ENCODE data around the gene CLMN. TPM values are rescaled to one million over a fixed set of nuclear protein-coding genes. Genes with fewer than 3 reads are reported as not detected.

CLMN gene
- total RNA-seq, 1 donor from 2014 or later, result 117 TPM

DNA sequence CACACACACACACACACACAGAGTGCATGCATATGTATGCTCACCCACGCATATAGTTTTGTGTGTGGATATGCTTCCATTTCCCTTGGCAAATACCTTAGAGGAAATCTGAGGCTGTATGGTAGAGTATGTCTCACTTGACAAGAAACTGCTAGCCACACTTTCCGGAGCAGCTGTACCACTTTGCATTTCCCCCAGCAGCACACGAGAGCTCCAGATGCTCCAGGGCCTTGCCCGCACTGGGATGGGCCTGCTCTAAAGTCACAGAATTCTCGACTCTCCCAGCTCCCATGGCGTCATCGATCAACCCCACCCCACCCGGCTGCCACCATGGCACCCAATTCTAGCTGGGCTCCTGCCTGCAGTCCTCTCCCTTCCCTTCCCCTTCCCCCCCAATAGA lies 21.9 kb downstream of the CLMN start:
- no peaks in the 10 kb centered on the region for H3K27me3 Mint-ChIP-seq (ENCODE audit: low read depth)
- no peak overlapping the region for H3K27ac Mint-ChIP-seq
- H3K9me3 Mint-ChIP-seq, result peaks cover 15% of the 10 kb centered on the region
- H3K36me3 Mint-ChIP-seq, result peaks cover 34% of the 10 kb centered on the region
- no peak overlapping the region for H3K4me3 Mint-ChIP-seq
- no peak for DNase-seq (ENCODE audit: low spot score in 2 of 2, unreplicated experiment in 2 of 2)
- H3K4me1 Mint-ChIP-seq, result peaks cover 10% of the 10 kb centered on the region
- TF ChIP-seq, protein P1, sequence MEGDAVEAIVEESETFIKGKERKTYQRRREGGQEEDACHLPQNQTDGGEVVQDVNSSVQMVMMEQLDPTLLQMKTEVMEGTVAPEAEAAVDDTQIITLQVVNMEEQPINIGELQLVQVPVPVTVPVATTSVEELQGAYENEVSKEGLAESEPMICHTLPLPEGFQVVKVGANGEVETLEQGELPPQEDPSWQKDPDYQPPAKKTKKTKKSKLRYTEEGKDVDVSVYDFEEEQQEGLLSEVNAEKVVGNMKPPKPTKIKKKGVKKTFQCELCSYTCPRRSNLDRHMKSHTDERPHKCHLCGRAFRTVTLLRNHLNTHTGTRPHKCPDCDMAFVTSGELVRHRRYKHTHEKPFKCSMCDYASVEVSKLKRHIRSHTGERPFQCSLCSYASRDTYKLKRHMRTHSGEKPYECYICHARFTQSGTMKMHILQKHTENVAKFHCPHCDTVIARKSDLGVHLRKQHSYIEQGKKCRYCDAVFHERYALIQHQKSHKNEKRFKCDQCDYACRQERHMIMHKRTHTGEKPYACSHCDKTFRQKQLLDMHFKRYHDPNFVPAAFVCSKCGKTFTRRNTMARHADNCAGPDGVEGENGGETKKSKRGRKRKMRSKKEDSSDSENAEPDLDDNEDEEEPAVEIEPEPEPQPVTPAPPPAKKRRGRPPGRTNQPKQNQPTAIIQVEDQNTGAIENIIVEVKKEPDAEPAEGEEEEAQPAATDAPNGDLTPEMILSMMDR (IDR thresholded peaks at IDR 0.05; ENCODE audit: unreplicated experiment), result no peak

- Mint-ChIP-seq H3K4me1 (peaks cover 8% of the 10 kb centered on the region), H3K27me3 (ENCODE audit: low read depth) (no peaks in the 10 kb centered on the region), H3K27ac (peak overlapping the region; percentile 37), H3K9me3 (peaks cover 15% of the 10 kb centered on the region), H3K4me3 (no peak overlapping the region), H3K36me3 (peaks cover 34% of the 10 kb centered on the region)
- TF ChIP-seq, protein P1 (IDR thresholded peaks at IDR 0.05; ENCODE audit: unreplicated experiment), result no peak
- DNase-seq (ENCODE audit: low spot score in 2 of 2, unreplicated experiment in 2 of 2), result no peak
Measured at GRCh38 chr14:95296966-95297365, 22.7 kb downstream of the CLMN start.

DNA sequence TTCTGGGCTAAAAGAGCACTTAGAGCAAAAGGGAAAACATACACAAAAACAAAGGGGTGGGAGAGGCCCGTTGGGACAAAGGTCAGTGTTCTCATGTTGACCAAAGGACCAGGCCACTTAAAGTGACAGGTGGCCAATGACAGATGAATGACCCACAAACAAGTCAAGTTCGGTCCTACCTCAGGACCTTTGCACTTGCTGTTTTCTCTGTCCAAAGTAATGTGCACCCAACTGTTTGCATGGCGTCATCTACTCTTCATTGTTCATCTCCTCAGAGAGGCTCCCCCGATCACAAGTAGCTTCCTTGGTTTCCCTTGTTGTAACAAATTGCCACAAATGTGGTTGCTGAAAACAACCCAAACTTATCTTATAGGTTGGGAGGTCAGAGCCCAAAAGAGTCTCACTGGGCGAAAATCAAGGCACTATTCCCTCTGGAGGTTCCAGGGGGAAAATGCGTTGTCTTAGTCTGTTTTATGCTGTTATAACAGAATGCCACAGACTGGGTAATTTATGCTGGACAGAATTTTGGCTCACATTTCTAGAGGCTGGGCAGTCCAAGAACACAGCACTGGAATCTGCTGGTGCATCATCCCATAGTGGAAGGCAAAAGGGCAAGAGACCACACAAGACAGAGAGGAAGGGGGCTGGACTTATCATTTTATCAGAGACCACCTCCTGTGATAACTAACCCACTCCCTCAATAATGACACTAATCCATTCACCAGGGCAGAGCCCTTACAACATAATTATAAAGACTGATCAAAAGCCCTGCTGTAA lies 23.9 kb downstream of the CLMN start:
- no peak overlapping the region for H3K4me3 Mint-ChIP-seq
- no peak for DNase-seq (ENCODE audit: low spot score in 2 of 2, unreplicated experiment in 2 of 2)
- TF ChIP-seq, protein P1 (IDR thresholded peaks at IDR 0.05; ENCODE audit: unreplicated experiment), result no peak
- H3K9me3 Mint-ChIP-seq, result peaks cover 15% of the 10 kb centered on the region
- peaks cover 11% of the 10 kb centered on the region for H3K4me1 Mint-ChIP-seq
- peaks cover 34% of the 10 kb centered on the region for H3K36me3 Mint-ChIP-seq
- peak overlapping the region; percentile 18 for H3K27ac Mint-ChIP-seq
- no peaks in the 10 kb centered on the region for H3K27me3 Mint-ChIP-seq (ENCODE audit: low read depth)

- TF ChIP-seq, protein P1 (IDR thresholded peaks at IDR 0.05; ENCODE audit: unreplicated experiment), result no peak
- no peak for DNase-seq (ENCODE audit: low spot score in 2 of 2, unreplicated experiment in 2 of 2)
- H3K4me1 Mint-ChIP-seq, result peaks cover 9% of the 10 kb centered on the region
- H3K27ac Mint-ChIP-seq, result peak overlapping the region; percentile 61
- no peak overlapping the region for H3K4me3 Mint-ChIP-seq
- peaks cover 15% of the 10 kb centered on the region for H3K9me3 Mint-ChIP-seq
- peaks cover 34% of the 10 kb centered on the region for H3K36me3 Mint-ChIP-seq
- H3K27me3 Mint-ChIP-seq (ENCODE audit: low read depth), result no peaks in the 10 kb centered on the region
Measured at GRCh38 chr14:95294834-95295599, 24.7 kb downstream of the CLMN start.

DNA sequence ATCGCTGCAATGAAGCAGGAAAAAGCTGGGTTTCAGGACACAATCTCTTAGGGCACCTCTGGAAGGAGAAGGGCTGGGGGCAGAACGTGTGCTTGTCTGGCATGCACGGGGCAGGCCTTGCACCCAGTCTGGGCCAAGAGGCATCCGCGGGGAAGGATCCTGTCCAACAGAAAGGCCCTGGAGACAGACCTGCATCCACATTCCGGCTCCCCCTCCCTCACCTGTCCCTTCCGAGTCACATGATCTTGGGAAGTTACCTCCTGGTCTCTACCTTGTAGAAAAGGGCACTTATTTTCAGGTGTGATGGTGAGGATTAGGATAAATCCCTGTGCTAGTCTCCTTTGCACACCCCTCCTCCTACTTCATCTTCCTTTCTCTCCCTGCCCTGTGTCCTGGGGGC lies 25.4 kb downstream of the CLMN start:
- peak overlapping the region; percentile 61 for H3K27ac Mint-ChIP-seq
- DNase-seq (ENCODE audit: low spot score in 2 of 2, unreplicated experiment in 2 of 2), result no peak
- no peaks in the 10 kb centered on the region for H3K27me3 Mint-ChIP-seq (ENCODE audit: low read depth)
- TF ChIP-seq, protein P1 (IDR thresholded peaks at IDR 0.05; ENCODE audit: unreplicated experiment), result no peak
- H3K9me3 Mint-ChIP-seq, result peaks cover 15% of the 10 kb centered on the region
- H3K4me3 Mint-ChIP-seq, result no peak overlapping the region
- peaks cover 9% of the 10 kb centered on the region for H3K4me1 Mint-ChIP-seq
- H3K36me3 Mint-ChIP-seq, result peaks cover 32% of the 10 kb centered on the region

Data from mesothelial cell of epicardium (in vitro differentiated cells).